HepG2 (cell line): Measurements from ENCODE around the gene PLXNB2. TPM values are rescaled to one million over a fixed set of nuclear protein-coding genes. Genes with fewer than 3 reads are reported as not detected.

Source experiments
- ATAC-seq: fragments of 200-7000 bp; cut with Tn5 transposase; 3 replicates; pipeline ENCODE4 v1.9.1; 2020; ENCODE audit warnings: mild to moderate bottlenecking, moderate library complexity
- BruUV-seq: library from RNA; stranded (reverse); fragments of 400-500 nt; replicated peaks from 2 replicates; lab custom pipeline; 2021; lab: Mats Ljungman, UMichigan
- CTCF ChIA-PET: fragments of 300-600 bp; formaldehyde crosslinking; extraction: SDS; loops from one replicate; lab custom pipeline; 2021; ENCODE audit warnings: low total read pairs, inconsistent platforms, low intra/inter-chr PET ratio; lab: Yijun Ruan, JAX
- POLR2A ChIA-PET: fragments of 350-600 bp; sonication (Branson Sonifier 250); formaldehyde crosslinking; loops from one replicate; lab custom pipeline; 2020; ENCODE audit warnings: antibody characterized with exemption, inconsistent platforms; lab: Yijun Ruan, JAX
- DNase-seq: peaks from one replicate; pipeline ENCODE4 v3.0.0-alpha.2; 2015; ENCODE audit warnings: low spot score
- FAIRE-seq: peaks from 3 replicates; lab custom pipeline; 2011; peaks lifted over from hg19 to GRCh38; lab: Jason Lieb, UNC
- H2AFZ ChIP-seq: one replicate; pipeline ENCODE4 v1.6.1; 2011; ENCODE audit warnings: low read length, inconsistent platforms
- H3K27ac ChIP-seq: fragments of 300-600 bp; 3 replicates; pipeline ENCODE4 v1.8.0; 2011; ENCODE audit warnings: mixed run types, mild to moderate bottlenecking, mixed read lengths, low read length, inconsistent platforms; ENCODE audit not compliant: insufficient read depth; ENCODE audit errors: extremely low read length
- H3K27me3 ChIP-seq, 2 experiments: fragments of 200-600 bp in 1 of 2; 2 replicates in 1 of 2; 3 replicates in 1 of 2; pipeline versions ENCODE4 v1.6.0 to v1.8.0; 2011; ENCODE audit warnings: low read length in 2 of 2, mild to moderate bottlenecking in 2 of 2, moderate library complexity in 2 of 2, inconsistent platforms in 1 of 2; ENCODE audit not compliant: insufficient read depth in 2 of 2, control insufficient read depth in 1 of 2
- H3K36me3 ChIP-seq, 2 experiments: fragments of 200-600 bp in 1 of 2; replicated peaks in 1 of 2; 2 replicates in 1 of 2; 3 replicates in 1 of 2; pipeline versions ENCODE4 v1.5.1 to v1.8.0; 2011; ENCODE audit warnings: low read length in 2 of 2, inconsistent platforms in 1 of 2; ENCODE audit not compliant: insufficient read depth in 2 of 2, control insufficient read depth in 1 of 2
- H3K4me1 ChIP-seq: 2 replicates; pipeline ENCODE4 v1.5.1; 2012; ENCODE audit warnings: low read length, inconsistent platforms; ENCODE audit not compliant: insufficient read depth
- H3K4me2 ChIP-seq: 2 replicates; pipeline ENCODE4 v1.6.0; 2011; ENCODE audit warnings: low read depth, low read length, inconsistent platforms
- H3K4me3 ChIP-seq, 3 experiments: fragments of 200-600 bp in 1 of 3; sonication (generic), shearing (Covaris generic) in 1 of 3; replicated peaks in 1 of 3; 2 replicates each; pipeline ENCODE4 v1.5.1; 2011 to 2016; ENCODE audit warnings: low read length in 3 of 3, inconsistent platforms in 2 of 3, low read depth in 2 of 3, mild to moderate bottlenecking in 2 of 3, control low read depth in 1 of 3, mixed read lengths in 1 of 3; ENCODE audit not compliant: insufficient read depth in 1 of 3
- H3K79me2 ChIP-seq: one replicate; pipeline ENCODE4 v1.6.1; 2011; ENCODE audit warnings: low read length, inconsistent platforms; ENCODE audit not compliant: insufficient read depth
- H3K9ac ChIP-seq: 2 replicates; pipeline ENCODE4 v1.6.0; 2011; ENCODE audit warnings: mild to moderate bottlenecking, low read depth, low read length, inconsistent platforms; ENCODE audit not compliant: insufficient read depth
- H3K9me3 ChIP-seq: 2 replicates; pipeline ENCODE4 v1.5.1; 2012; ENCODE audit warnings: mild to moderate bottlenecking, low read length
- H4K20me1 ChIP-seq: 2 replicates; pipeline ENCODE4 v1.6.0; 2011; ENCODE audit warnings: inconsistent platforms, mild to moderate bottlenecking, low read length, moderate library complexity; ENCODE audit not compliant: insufficient read depth
- ARNTL ChIP-seq: sonication (generic); formaldehyde crosslinking; IDR thresholded peaks from 2 replicates; pipeline ENCODE4 v1.4.0; 2020; ENCODE audit warnings: mild to moderate bottlenecking, missing genetic modification reagents
- FOXK2 ChIP-seq: fragments of 450-650 bp; IDR thresholded peaks from 2 replicates; pipeline ENCODE4 v1.6.1; 2016
- HMG20B ChIP-seq: conservative IDR thresholded peaks from 2 replicates; pipeline ENCODE4 v1.6.1; 2016; ENCODE audit warnings: missing genetic modification reagents, missing compliant biosample characterization
- PLSCR1 ChIP-seq: sonication (generic); formaldehyde crosslinking; IDR thresholded peaks from 2 replicates; pipeline ENCODE4 v1.5.0; 2020; ENCODE audit warnings: missing genetic modification reagents, mild to moderate bottlenecking, borderline replicate concordance
- POLR2AphosphoS2 ChIP-seq: IDR thresholded peaks from 2 replicates; pipeline ENCODE4 v1.6.1; 2011; ENCODE audit warnings: low read depth, low read length, improper control_type of control experiment
- SMAD1 ChIP-seq: sonication (generic); formaldehyde crosslinking; IDR thresholded peaks from 2 replicates; pipeline ENCODE4 v1.4.0; 2020; ENCODE audit warnings: missing genetic modification reagents, low read depth, mild to moderate bottlenecking, borderline replicate concordance
- TEF ChIP-seq: sonication (generic); formaldehyde crosslinking; IDR thresholded peaks from 2 replicates; pipeline ENCODE4 v1.5.0; 2020; ENCODE audit warnings: missing genetic modification reagents
- ZBTB4 ChIP-seq: sonication (generic); formaldehyde crosslinking; IDR thresholded peaks from 2 replicates; pipeline ENCODE4 v1.4.0; 2020; ENCODE audit warnings: missing genetic modification reagents, mild to moderate bottlenecking, borderline replicate concordance
- ZFP90 ChIP-seq: sonication (generic); formaldehyde crosslinking; IDR thresholded peaks from 2 replicates; pipeline ENCODE4 v1.8.0; 2022; ENCODE audit warnings: missing genetic modification reagents, mild to moderate bottlenecking, inconsistent platforms, borderline replicate concordance
- ZFY ChIP-seq: sonication (generic); formaldehyde crosslinking; IDR thresholded peaks from 2 replicates; pipeline ENCODE4 v1.4.0; 2020; ENCODE audit warnings: missing genetic modification reagents
- ZKSCAN5 ChIP-seq: sonication (generic); formaldehyde crosslinking; IDR thresholded peaks from 2 replicates; pipeline ENCODE4 v1.5.1; 2020; ENCODE audit warnings: mild to moderate bottlenecking, missing genetic modification reagents
- ZNF337 ChIP-seq: sonication (generic); formaldehyde crosslinking; IDR thresholded peaks from 2 replicates; pipeline ENCODE4 v1.5.1; 2020; ENCODE audit warnings: missing genetic modification reagents, low read depth, mild to moderate bottlenecking, borderline replicate concordance
- ZNF441 ChIP-seq: sonication (generic); formaldehyde crosslinking; IDR thresholded peaks from 2 replicates; pipeline ENCODE4 v1.7.0; 2021; ENCODE audit warnings: missing genetic modification reagents, borderline replicate concordance
- ZNF503 ChIP-seq: sonication (generic); formaldehyde crosslinking; IDR thresholded peaks from 2 replicates; pipeline ENCODE4 v1.4.0; 2020; ENCODE audit warnings: missing genetic modification reagents
- WGBS: methylation state at CpG from one replicate; pipeline ENCODE4 v1.1.6; 2017; ENCODE audit warnings: low lambda C conversion rate; 5-methylcytosine and 5-hydroxymethylcytosine counted together
- in situ Hi-C: cut with HindIII; loops from 2 replicates; pipeline ENCODE4 v1.10.0; 2017; ENCODE audit warnings: low pct_unique_long_range_greater_than_20kb; ENCODE audit not compliant: extremely low pct_ligation_motif_present
- intact Hi-C: fragments of 100-400 bp; cut with micrococcal nuclease; formaldehyde crosslinking; loops from one replicate; pipeline ENCODE4 v1.10.0; 2022; ENCODE audit not compliant: unreplicated experiment
- polyA plus RNA-seq, 8 experiments: library from polyadenylated mRNA; depleted of rRNA in 3 of 8; stranded (reverse) in 7 of 8; unstranded in 1 of 8; fragments of >200 nt; fragmentation: Illumina TruSeq in 4 of 8; extraction: Trizol in 4 of 8; gene quantifications; 2 replicates each; pipeline versions ENCODE4 v1.2.1 to v1.2.3, GENCODE V29; 2011 to 2016; ENCODE audit warnings: low read depth in 4 of 8, missing spikeins in 1 of 8, mixed read lengths in 1 of 8; ENCODE audit not compliant: insufficient read depth in 1 of 8
- total RNA-seq, 5 experiments: library from RNA; depleted of rRNA; stranded (reverse); fragments of >200 nt; fragmentation: Illumina TruSeq; extraction: Trizol; gene quantifications; 2 replicates each; pipeline ENCODE4 v1.2.3, GENCODE V29; 2016; ENCODE audit warnings: low read depth in 1 of 5
- TF ChIP-seq, protein P1 (sequence below): sonication (generic); formaldehyde crosslinking; IDR thresholded peaks from 2 replicates; pipeline ENCODE4 v1.5.0; 2020; ENCODE audit warnings: missing genetic modification reagents
- TF ChIP-seq, protein P2 (sequence below): sonication (generic); formaldehyde crosslinking; IDR thresholded peaks from 2 replicates; pipeline ENCODE4 v1.9.0; 2022; ENCODE audit warnings: missing genetic modification reagents, mild to moderate bottlenecking, borderline replicate concordance

The PLXNB2 gene
- total and polyA plus RNA-seq, 2 of the 13 experiments (the other 11 are each of a cell fraction or from before 2014, with no cell fraction given) = 32.6 to 68.9 TPM

GRCh38 chr22:50233223-50233622 lies 74.2 kb downstream of the PLXNB2 start:
- in situ Hi-C loops (no loop called here), intact Hi-C loops (no loop called here)
- no peaks in the 10 kb centered on the region for H3K9me3 ChIP-seq
- peaks cover 6% of the 10 kb centered on the region; the same call in 1 of the 2 replicates for H4K20me1 ChIP-seq
- H3K36me3 ChIP-seq = peaks cover 12 to 22% of the 10 kb centered on the region in 2 experiments; a peak in 4 of 5 replicates
- CTCF ChIA-PET = no interaction called here
- ATAC-seq = no peak
- no peak overlapping the region for H2AFZ ChIP-seq
- H3K27me3 ChIP-seq = no peaks in the 10 kb centered on the region
- POLR2A ChIA-PET = no interaction called here
- H3K4me1 ChIP-seq = no peaks in the 10 kb centered on the region
- H3K4me3 ChIP-seq = no peak overlapping the region
- H3K4me2 ChIP-seq = no peak overlapping the region
- FAIRE-seq = no peak
- BruUV-seq = no TSS peak
- no peak overlapping the region for H3K9ac ChIP-seq
- WGBS = 97% methylated on average over 18 of the region's 18 CpGs
- DNase-seq = no peak
- H3K27ac ChIP-seq = no peak overlapping the region
- peaks cover 11% of the 10 kb centered on the region for H3K79me2 ChIP-seq
- TF ChIP-seq, protein P1, sequence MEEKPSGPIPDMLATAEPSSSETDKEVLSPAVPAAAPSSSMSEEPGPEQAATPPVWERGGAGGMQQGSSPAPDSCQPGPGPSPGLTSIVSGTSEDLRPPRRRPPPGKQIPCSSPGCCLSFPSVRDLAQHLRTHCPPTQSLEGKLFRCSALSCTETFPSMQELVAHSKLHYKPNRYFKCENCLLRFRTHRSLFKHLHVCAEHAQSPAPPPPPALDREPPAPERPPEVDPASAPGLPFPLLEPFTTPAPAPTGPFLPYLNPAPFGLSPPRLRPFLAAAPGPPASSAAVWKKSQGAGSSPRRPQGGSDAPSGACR (CRISPR knock-in tag) = no peak
- TF ChIP-seq ZBTB4 (CRISPR knock-in tag) = no peak
- no peak for TF ChIP-seq ZFP90 (CRISPR knock-in tag)
- no peak for TF ChIP-seq HMG20B
- no peak for TF ChIP-seq ZKSCAN5 (CRISPR knock-in tag)
- no peak for TF ChIP-seq SMAD1 (CRISPR knock-in tag)
- TF ChIP-seq TEF = no peak
- TF ChIP-seq PLSCR1 (CRISPR knock-in tag) = no peak
- TF ChIP-seq ZFY (CRISPR knock-in tag) = no peak
- no peak for TF ChIP-seq FOXK2
- no peak for TF ChIP-seq ZNF337 (CRISPR knock-in tag)
- TF ChIP-seq ARNTL (CRISPR knock-in tag) = no peak
- no peak for TF ChIP-seq POLR2AphosphoS2
- TF ChIP-seq ZNF503 (CRISPR knock-in tag) = no peak
- TF ChIP-seq, protein P2, sequence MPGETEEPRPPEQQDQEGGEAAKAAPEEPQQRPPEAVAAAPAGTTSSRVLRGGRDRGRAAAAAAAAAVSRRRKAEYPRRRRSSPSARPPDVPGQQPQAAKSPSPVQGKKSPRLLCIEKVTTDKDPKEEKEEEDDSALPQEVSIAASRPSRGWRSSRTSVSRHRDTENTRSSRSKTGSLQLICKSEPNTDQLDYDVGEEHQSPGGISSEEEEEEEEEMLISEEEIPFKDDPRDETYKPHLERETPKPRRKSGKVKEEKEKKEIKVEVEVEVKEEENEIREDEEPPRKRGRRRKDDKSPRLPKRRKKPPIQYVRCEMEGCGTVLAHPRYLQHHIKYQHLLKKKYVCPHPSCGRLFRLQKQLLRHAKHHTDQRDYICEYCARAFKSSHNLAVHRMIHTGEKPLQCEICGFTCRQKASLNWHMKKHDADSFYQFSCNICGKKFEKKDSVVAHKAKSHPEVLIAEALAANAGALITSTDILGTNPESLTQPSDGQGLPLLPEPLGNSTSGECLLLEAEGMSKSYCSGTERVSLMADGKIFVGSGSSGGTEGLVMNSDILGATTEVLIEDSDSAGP (CRISPR knock-in tag) = no peak
- no peak for TF ChIP-seq ZNF441 (CRISPR knock-in tag)
